ENCODE measurements around the gene NEU3. TPM values are rescaled to one million over a fixed set of nuclear protein-coding genes. Genes with fewer than 3 reads are reported as not detected.

Gene NEU3
- total RNA-seq, 1 experiment from 2014 or later: 12.5 TPM

DNA sequence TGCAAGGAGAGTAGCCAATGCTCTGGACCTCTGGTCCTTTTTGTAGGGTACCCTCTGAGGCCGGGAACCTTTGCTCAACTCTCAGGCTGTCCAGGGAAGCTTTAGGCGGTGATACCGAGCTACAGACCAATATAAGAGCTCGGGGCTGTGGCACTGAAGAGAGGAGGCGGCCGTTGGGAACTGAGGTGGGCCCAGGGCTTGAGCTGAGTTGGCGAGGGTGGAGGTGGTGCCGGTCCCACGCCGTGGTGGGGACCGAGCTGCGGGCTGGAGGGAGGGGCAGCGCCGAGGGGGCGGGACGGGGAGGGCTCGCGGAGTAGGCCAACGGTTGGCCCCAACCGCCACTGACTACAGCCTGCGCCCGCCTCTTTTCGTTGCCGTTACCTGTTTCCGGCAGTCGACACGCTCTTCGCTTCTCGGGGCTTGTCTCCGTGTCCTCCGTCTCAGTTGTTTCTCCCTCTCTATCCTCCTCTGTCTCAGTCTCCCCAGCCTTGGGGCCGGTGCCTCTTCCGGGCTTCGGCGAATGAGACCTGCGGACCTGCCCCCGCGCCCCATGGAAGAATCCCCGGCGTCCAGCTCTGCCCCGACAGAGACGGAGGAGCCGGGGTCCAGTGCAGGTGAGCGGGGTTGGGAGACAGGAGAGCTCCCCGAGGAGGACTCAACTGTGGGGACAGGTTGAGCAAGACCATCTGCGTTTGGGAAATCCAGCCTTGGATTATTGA lies at the start of gene NEU3 (continued):
- TF ChIP-seq POLR2A (IDR thresholded peaks at IDR 0.05; ENCODE audit: borderline replicate concordance, extremely low read depth, insufficient read depth, insufficient read length): peak; percentile 62
- TF ChIP-seq, protein P1, sequence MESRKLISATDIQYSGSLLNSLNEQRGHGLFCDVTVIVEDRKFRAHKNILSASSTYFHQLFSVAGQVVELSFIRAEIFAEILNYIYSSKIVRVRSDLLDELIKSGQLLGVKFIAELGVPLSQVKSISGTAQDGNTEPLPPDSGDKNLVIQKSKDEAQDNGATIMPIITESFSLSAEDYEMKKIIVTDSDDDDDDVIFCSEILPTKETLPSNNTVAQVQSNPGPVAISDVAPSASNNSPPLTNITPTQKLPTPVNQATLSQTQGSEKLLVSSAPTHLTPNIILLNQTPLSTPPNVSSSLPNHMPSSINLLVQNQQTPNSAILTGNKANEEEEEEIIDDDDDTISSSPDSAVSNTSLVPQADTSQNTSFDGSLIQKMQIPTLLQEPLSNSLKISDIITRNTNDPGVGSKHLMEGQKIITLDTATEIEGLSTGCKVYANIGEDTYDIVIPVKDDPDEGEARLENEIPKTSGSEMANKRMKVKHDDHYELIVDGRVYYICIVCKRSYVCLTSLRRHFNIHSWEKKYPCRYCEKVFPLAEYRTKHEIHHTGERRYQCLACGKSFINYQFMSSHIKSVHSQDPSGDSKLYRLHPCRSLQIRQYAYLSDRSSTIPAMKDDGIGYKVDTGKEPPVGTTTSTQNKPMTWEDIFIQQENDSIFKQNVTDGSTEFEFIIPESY (IDR thresholded peaks at IDR 0.05; ENCODE audit: extremely low read depth, insufficient replicate concordance, low read length): no peak

DNA sequence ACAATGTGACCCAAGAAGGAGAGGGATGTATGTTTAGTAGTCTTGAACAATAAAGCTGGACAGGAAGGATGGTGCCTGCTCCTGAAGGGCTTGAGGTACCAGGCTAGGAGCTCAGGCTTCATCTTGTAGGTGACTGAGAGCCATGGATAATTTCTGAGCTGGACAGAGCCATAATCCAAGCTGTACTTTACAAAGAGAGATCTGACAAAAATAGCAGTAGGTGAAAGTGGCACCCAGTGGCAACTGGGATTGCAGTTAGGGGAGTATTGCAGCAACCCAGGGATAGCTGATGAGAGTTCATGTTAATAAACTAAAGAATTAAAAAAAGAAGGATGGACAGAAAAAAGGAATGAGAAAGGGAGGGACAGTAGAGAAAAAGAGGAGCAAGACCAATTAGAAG lies 47.2 kb upstream of the NEU3 start:
- BruUV-seq (replicated peaks): no TSS peak
- ChIA-PET CTCF (interaction anchor here (1.4 kb wide), 1 partner anchor 12 kb away, joined by 3 read pairs; no protein-coding TSS in a partner anchor), RAD21 (ENCODE audit: low non-redundant PET in 1 of 2, low total read pairs in 2 of 2, uncharacterized antibody in 2 of 2, unreplicated experiment in 2 of 2) (no interaction called here), POLR2A (interaction anchor here (1.6 kb wide), 1 partner anchor 47 kb away, joined by 3 read pairs; the partner anchor contains the start of gene NEU3)
- Histone ChIP-seq H2AFZ (ENCODE audit: low read depth, low read length, poor library complexity, severe bottlenecking) (no peak overlapping the region), H3K27me3 (ENCODE audit: insufficient read depth, low read length) (no peaks in the 10 kb centered on the region), H3K79me2 (ENCODE audit: insufficient read depth, low read length) (no peaks in the 10 kb centered on the region), H4K20me1 (ENCODE audit: insufficient read depth) (no peaks in the 10 kb centered on the region), H3K4me2 (ENCODE audit: low read length) (no peak overlapping the region), H3K9me2 (ENCODE audit: insufficient read depth) (no peaks in the 10 kb centered on the region), H3K9me3 (ENCODE audit: control insufficient read depth in 1 of 2, insufficient read depth in 1 of 2, low read depth in 1 of 2, low read length in 2 of 2) (no peaks in the 10 kb centered on the region), H3K4me1 (ENCODE audit: control insufficient read depth in 1 of 2, insufficient read depth in 2 of 2, low read length in 2 of 2) (peaks cover 0 to 8% of the 10 kb centered on the region in 2 experiments; a peak in 1 of 4 replicates), H3K36me3 (ENCODE audit: control insufficient read depth in 1 of 2, insufficient read depth in 2 of 2, low read length in 2 of 2) (peaks cover 1 to 3% of the 10 kb centered on the region in 2 experiments; a peak in 2 of 4 replicates), H3K4me3 (replicated peaks in 1 of 2; ENCODE audit: low read depth in 1 of 2, low read length in 2 of 2) (no peak overlapping the region), H3K27ac (ENCODE audit: low read depth, low read length) (no peak overlapping the region), H3K9ac (ENCODE audit: low read length) (no peak overlapping the region)
- TF ChIP-seq JUND (IDR thresholded peaks at IDR 0.05) (no peak), SP1 (IDR thresholded peaks at IDR 0.05; ENCODE audit: low read depth) (no peak), POLR2AphosphoS5 (IDR thresholded peaks at IDR 0.05; ENCODE audit: low read depth, low read length) (no peak), ELF1 (IDR thresholded peaks at IDR 0.05; ENCODE audit: borderline replicate concordance, low read depth) (no peak), CBX3 (IDR thresholded peaks at IDR 0.05; ENCODE audit: low read depth) (no peak), CEBPB (IDR thresholded peaks at IDR 0.05; ENCODE audit: low read depth) (no peak)
- ATAC-seq (no peak), DNase-seq (ENCODE audit: low read depth, low spot score) (no peak)
- intact Hi-C loops (cut with micrococcal nuclease): no loop called here
